MCF 10A (cell line): Measurements from ENCODE around the gene MMAA. TPM values are rescaled to one million over a fixed set of nuclear protein-coding genes. Genes with fewer than 3 reads are reported as not detected.
"Not testable (repeated sequence)": the region's sequence is repeated elsewhere in the genome, so short reads cannot be mapped to it uniquely, and the experiment has no call there.

Experiments used
- Bru-seq: library from RNA; stranded (reverse); fragments of 400-500 nt; gene quantifications from one replicate; lab custom pipeline; 2021; lab: Mats Ljungman, UMichigan
- BruChase-seq, 2 experiments: library from RNA; stranded (reverse); fragments of 400-500 nt; gene quantifications; one replicate each; lab custom pipeline; 2021; lab: Mats Ljungman, UMichigan
- BruUV-seq: library from RNA; stranded (reverse); fragments of 400-500 nt; replicated peaks from 2 replicates; lab custom pipeline; 2021; lab: Mats Ljungman, UMichigan
- CTCF ChIA-PET: fragments of 300-600 bp; sonication (Branson Sonifier 250); formaldehyde crosslinking; extraction: SDS; loops from one replicate; lab custom pipeline; 2021; ENCODE audit warnings: antibody characterized with exemption, inconsistent platforms; lab: Yijun Ruan, JAX
- POLR2A ChIA-PET: fragments of 300-600, 350-650 bp; sonication (Branson Sonifier 250); formaldehyde crosslinking; extraction: SDS; loops from one replicate; lab custom pipeline; 2020; ENCODE audit warnings: antibody characterized with exemption, inconsistent platforms; lab: Yijun Ruan, JAX
- DNase-seq: peaks from one replicate; pipeline ENCODE4 v3.0.0-alpha.2; 2018; ENCODE audit not compliant: unreplicated experiment
- H3K27ac Mint-ChIP-seq: one replicate; pipeline ENCODE4 v1.8.0; 2022; ENCODE audit warnings: mild to moderate bottlenecking, low read depth, mixed read lengths; ENCODE audit not compliant: unreplicated experiment
- H3K27me3 Mint-ChIP-seq: one replicate; pipeline ENCODE4 v1.8.0; 2022; ENCODE audit warnings: mixed read lengths; ENCODE audit not compliant: insufficient read depth, unreplicated experiment
- H3K36me3 Mint-ChIP-seq: one replicate; pipeline ENCODE4 v1.8.0; 2022; ENCODE audit warnings: mild to moderate bottlenecking, moderate library complexity, mixed read lengths; ENCODE audit not compliant: insufficient read depth, unreplicated experiment
- H3K4me1 Mint-ChIP-seq: one replicate; pipeline ENCODE4 v1.8.0; 2022; ENCODE audit warnings: mixed read lengths; ENCODE audit not compliant: insufficient read depth, unreplicated experiment
- H3K4me3 Mint-ChIP-seq: one replicate; pipeline ENCODE4 v1.8.0; 2022; ENCODE audit warnings: mild to moderate bottlenecking, moderate library complexity, mixed read lengths; ENCODE audit not compliant: unreplicated experiment
- H3K9me3 Mint-ChIP-seq: one replicate; pipeline ENCODE4 v1.8.0; 2022; ENCODE audit warnings: mixed read lengths; ENCODE audit not compliant: unreplicated experiment
- CTCF ChIP-seq: fragments of 200-600 bp; IDR thresholded peaks from one replicate; pipeline ENCODE4 v1.8.0; 2022; ENCODE audit warnings: antibody characterized with exemption, mild to moderate bottlenecking; ENCODE audit not compliant: unreplicated experiment
- intact Hi-C: fragments of 100-400 bp; cut with micrococcal nuclease; formaldehyde crosslinking; loops from 2 replicates; pipeline ENCODE4 v1.14.1; 2022
- long read RNA-seq: library from polyadenylated mRNA; stranded (forward); transcript quantifications from one replicate; pipeline ENCODE4 v2.0.0, GENCODE V29; 2022
- total RNA-seq: library from RNA; stranded (reverse); gene quantifications from 2 replicates; pipeline ENCODE4 v1.2.3, GENCODE V29; 2022

Gene MMAA
- 9.5 and 9.7 TPM in 2 replicates for total RNA-seq
- Bru-seq, nascent RNA = percentile 56 among the genes with signal in this experiment
- BruChase-seq, experiment 1, labeled RNA remaining after a 6-hour chase = percentile 43 among the genes with signal in this experiment
- BruChase-seq, experiment 2, labeled RNA remaining after a 2-hour chase = percentile 52 among the genes with signal in this experiment
- long read RNA-seq, full-length matches to known transcripts = 7 of 11 reads
- long read RNA-seq, partial matches to known transcripts = 3 of 11 reads
- long read RNA-seq, other reads (novel, unspliced or antisense) = 1 of 11 reads

GRCh38 chr4:145618932-145619638 lies at the start of gene MMAA:
Gene MMAA, plus strand, starts transcription at chr4:145619385. Its CDS starts 19,755 bp downstream, at chr4:145639140.
- intact Hi-C loops = loop anchor here (1.0 to 10.0 kb wide), 9 partner anchors 115 to 1476 kb away; partner anchors contain the start of genes ABCE1 and ANAPC10
- Mint-ChIP-seq H3K36me3 (peaks cover 12% of the 10 kb centered on the region), H3K27me3 (no peaks in the 10 kb centered on the region), H3K9me3 (no peaks in the 10 kb centered on the region), H3K27ac (peak within 1 kb of the TSS; percentile 99), H3K4me3 (peak within 1 kb of the TSS; percentile 95), H3K4me1 (peaks cover 9% of the 10 kb centered on the region)
- ChIA-PET CTCF (interaction anchor here (0.5 to 6.1 kb wide), 14 partner anchors 13 to 705 kb away, joined by 3 to 78 read pairs (median 4); partner anchors contain the start of gene ABCE1), POLR2A (interaction anchor here (0.6 to 3.7 kb wide), 32 partner anchors 8 to 1999 kb away, joined by 3 to 39 read pairs (median 4); partner anchors contain the start of genes C4orf51, LSM6, SMAD1 and ZNF827)
- peak; percentile 90 for DNase-seq
- BruUV-seq = no TSS peak
- peak; percentile 65 for TF ChIP-seq CTCF

GRCh38 chr4:145574546-145574945 lies 44.6 kb upstream of the MMAA start:
- H3K27me3 Mint-ChIP-seq, DNase-seq, H3K27ac Mint-ChIP-seq, H3K4me3 Mint-ChIP-seq, POLR2A ChIA-PET, intact Hi-C loops, H3K36me3 Mint-ChIP-seq, H3K4me1 Mint-ChIP-seq, BruUV-seq: not testable (repeated sequence)
- CTCF ChIA-PET = interaction anchor here (0.7 kb wide), 1 partner anchor 288 kb away, joined by 3 read pairs; no protein-coding TSS in a partner anchor
- peaks cover 20% of the 10 kb centered on the region for H3K9me3 Mint-ChIP-seq

- ChIA-PET CTCF (interaction anchor here (0.6 kb wide), 1 partner anchor 362 kb away, joined by 3 read pairs; no protein-coding TSS in a partner anchor), POLR2A (no interaction called here)
- H3K9me3 Mint-ChIP-seq = peaks cover 14% of the 10 kb centered on the region
- intact Hi-C loops = no loop called here
- no peak for TF ChIP-seq CTCF
- no peaks in the 10 kb centered on the region for H3K36me3 Mint-ChIP-seq
- peak; percentile 53 for DNase-seq
- H3K27me3 Mint-ChIP-seq = no peaks in the 10 kb centered on the region
- peaks cover 6% of the 10 kb centered on the region for H3K4me1 Mint-ChIP-seq
- no TSS peak for BruUV-seq
- no peak overlapping the region for H3K4me3 Mint-ChIP-seq
- peak overlapping the region; percentile 13 for H3K27ac Mint-ChIP-seq
Measured at GRCh38 chr4:145580906-145581305, 38.3 kb upstream of the MMAA start.

GRCh38 chr4:145583191-145584055 lies 35.8 kb upstream of the MMAA start:
- no TSS peak for BruUV-seq
- intact Hi-C loops = no loop called here
- Mint-ChIP-seq H3K4me3 (no peak overlapping the region), H3K27me3 (no peaks in the 10 kb centered on the region), H3K36me3 (no peaks in the 10 kb centered on the region), H3K27ac (no peak overlapping the region), H3K9me3 (no peaks in the 10 kb centered on the region), H3K4me1 (peaks cover 6% of the 10 kb centered on the region)
- peak; percentile 30 for DNase-seq
- ChIA-PET POLR2A (no interaction called here), CTCF (interaction anchor here (0.8 kb wide), 1 partner anchor 272 kb away, joined by 4 read pairs; no protein-coding TSS in a partner anchor)
- no peak for TF ChIP-seq CTCF
